Panc1 (cell line): ENCODE measurements around the gene EGR4. TPM values are rescaled to one million over a fixed set of nuclear protein-coding genes. Genes with fewer than 3 reads are reported as not detected.

ENCODE experiments used
- ATAC-seq: fragments of 200-7000 bp; cut with Tn5 transposase; 2 replicates; pipeline ENCODE4 v1.9.1; 2020; ENCODE audit warnings: mild to moderate bottlenecking, moderate library complexity
- BruUV-seq: library from RNA; stranded (reverse); fragments of 400-500 nt; replicated peaks from 2 replicates; lab custom pipeline; 2021; lab: Mats Ljungman, UMichigan
- CTCF ChIA-PET: fragments of 300-600 bp; sonication (Branson Sonifier 250); formaldehyde crosslinking; loops from one replicate; lab custom pipeline; 2022; ENCODE audit warnings: antibody characterized with exemption; lab: Charles Lee
- POLR2A ChIA-PET: fragments of 300-600 bp; sonication (Branson Sonifier 250); formaldehyde crosslinking; loops from one replicate; lab custom pipeline; 2022; ENCODE audit warnings: antibody characterized with exemption; lab: Charles Lee
- DNase-seq: peaks from one replicate; pipeline ENCODE4 v3.0.0-alpha.2; 2010; ENCODE audit warnings: low read depth, low spot score
- H3K27ac ChIP-seq: 2 replicates; pipeline ENCODE4 v1.5.1; 2011; ENCODE audit warnings: mild to moderate bottlenecking, low read length, inconsistent platforms
- H3K27me3 ChIP-seq: fragments of 200-500 bp; sonication (Bioruptor generic); 2 replicates; pipeline ENCODE4 v1.6.0; 2014; ENCODE audit warnings: low read length, inconsistent platforms; ENCODE audit not compliant: control insufficient read depth, insufficient read depth
- H3K36me3 ChIP-seq: fragments of 200-500 bp; sonication (Bioruptor generic); 2 replicates; pipeline ENCODE4 v1.5.1; 2014; ENCODE audit warnings: inconsistent platforms, mild to moderate bottlenecking, low read length, moderate library complexity; ENCODE audit not compliant: control insufficient read depth, insufficient read depth
- H3K4me1 ChIP-seq: 2 replicates; pipeline ENCODE4 v1.5.1; 2011; ENCODE audit warnings: inconsistent platforms, mild to moderate bottlenecking, low read length, moderate library complexity; ENCODE audit not compliant: control insufficient read depth, insufficient read depth
- H3K4me3 ChIP-seq, 2 experiments: 2 replicates each; pipeline ENCODE4 v1.5.1; 2011 to 2012; ENCODE audit warnings: low read depth in 2 of 2, low read length in 2 of 2, mild to moderate bottlenecking in 2 of 2, inconsistent platforms in 1 of 2, moderate library complexity in 1 of 2
- H3K9me3 ChIP-seq: fragments of 200-500 bp; sonication (Bioruptor generic); 2 replicates; pipeline ENCODE4 v1.5.1; 2014; ENCODE audit warnings: low read depth, mild to moderate bottlenecking, inconsistent platforms, low read length, moderate library complexity; ENCODE audit not compliant: control insufficient read depth, insufficient read depth
- CTCF ChIP-seq: fragments of 450-650 bp; IDR thresholded peaks from 2 replicates; pipeline ENCODE4 v1.5.1; 2017; ENCODE audit warnings: mild to moderate bottlenecking
- POLR2AphosphoS5 ChIP-seq: IDR thresholded peaks from 2 replicates; pipeline ENCODE4 v1.6.1; 2012; ENCODE audit warnings: mild to moderate bottlenecking, low read depth, low read length, moderate library complexity
- REST ChIP-seq, 2 experiments: IDR thresholded peaks; 2 replicates each; pipeline ENCODE4 v1.6.1; 2011 to 2012; ENCODE audit warnings: low read depth in 2 of 2, control low read depth in 1 of 2, low read length in 1 of 2, mild to moderate bottlenecking in 1 of 2, moderate library complexity in 1 of 2; ENCODE audit not compliant: insufficient read depth in 1 of 2
- SIN3A ChIP-seq: IDR thresholded peaks from 2 replicates; pipeline ENCODE4 v1.6.1; 2012; ENCODE audit warnings: low read depth, mild to moderate bottlenecking, low read length, moderate library complexity, borderline replicate concordance; ENCODE audit not compliant: insufficient read depth
- TCF7L2 ChIP-seq: IDR thresholded peaks from 2 replicates; pipeline ENCODE4 v1.6.1; 2011; ENCODE audit warnings: mild to moderate bottlenecking, low read depth, low read length, inconsistent platforms
- in situ Hi-C: cut with HindIII; loops from 2 replicates; pipeline ENCODE4 v1.10.0; 2016; ENCODE audit warnings: low sequenced_read_pairs, low pct_unique_long_range_greater_than_20kb
- intact Hi-C: fragments of 100-400 bp; cut with micrococcal nuclease; formaldehyde crosslinking; loops from one replicate; pipeline ENCODE4 v1.10.0; 2022; ENCODE audit not compliant: unreplicated experiment
- total RNA-seq: library from RNA; stranded (reverse); gene quantifications from one replicate; pipeline ENCODE4 v1.2.1, GENCODE V29; 2021; ENCODE audit not compliant: unreplicated experiment

EGR4 gene
- total RNA-seq, 1 experiment from 2014 or later, result 0.08 TPM

- H3K9me3 ChIP-seq, result no peaks in the 10 kb centered on the region
- ChIA-PET CTCF (no interaction called here), POLR2A (no interaction called here)
- intact Hi-C loops (no loop called here), in situ Hi-C loops (no loop called here)
- H3K4me1 ChIP-seq, result peaks cover 10% of the 10 kb centered on the region
- H3K27me3 ChIP-seq, result no peaks in the 10 kb centered on the region
- no peak overlapping the region for H3K4me3 ChIP-seq
- H3K36me3 ChIP-seq, result peaks cover 55% of the 10 kb centered on the region
- DNase-seq (no peak), ATAC-seq (no peak)
- H3K27ac ChIP-seq, result no peak overlapping the region
- BruUV-seq, result no TSS peak
- TF ChIP-seq POLR2AphosphoS5, result no peak
- no peak for TF ChIP-seq CTCF
- no peak for TF ChIP-seq REST (IDR thresholded peaks at IDR 0.05; ENCODE audit: insufficient read depth in 1 of 2, low read depth in 2 of 2, low read length in 1 of 2)
- TF ChIP-seq TCF7L2, result no peak
- no peak for TF ChIP-seq SIN3A
Measured at GRCh38 chr2:73244580-73244979, 48.8 kb downstream of the EGR4 start.

DNA sequence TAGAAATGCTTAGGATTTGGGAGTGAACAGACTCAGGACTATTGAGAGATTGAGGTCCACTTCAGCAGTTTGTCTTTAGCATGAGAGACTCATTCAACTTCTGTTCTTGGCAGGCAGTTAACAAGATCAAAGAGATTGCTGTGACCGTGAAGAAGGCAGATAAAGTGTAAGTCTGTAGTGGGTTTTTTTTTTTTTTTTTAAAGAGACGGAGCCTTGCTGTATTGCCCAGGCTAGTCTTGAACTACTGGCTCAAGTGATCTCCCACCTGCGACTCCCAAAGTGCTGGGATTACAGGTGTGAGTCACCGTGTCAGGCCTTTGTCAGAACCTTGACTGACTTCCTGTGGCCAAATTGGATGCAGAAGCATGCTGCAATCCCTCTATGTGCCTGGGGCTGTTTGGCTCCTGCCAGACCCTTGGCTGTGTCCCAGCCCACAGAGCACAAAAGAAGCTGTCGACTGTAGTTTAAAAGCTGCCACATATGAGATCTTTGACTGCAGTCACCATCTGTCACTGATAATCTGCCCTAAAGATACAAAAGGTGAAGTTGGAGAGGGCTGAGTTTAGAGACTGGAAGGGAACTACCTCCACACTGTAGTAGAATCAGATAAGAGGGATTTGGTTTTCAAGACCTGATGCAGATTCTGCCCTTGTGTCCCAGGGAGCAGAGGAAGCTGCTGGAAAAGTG is 49.3 kb downstream of the EGR4 start:
- POLR2A ChIA-PET, result no interaction called here
- peaks cover 50% of the 10 kb centered on the region for H3K36me3 ChIP-seq
- no peak overlapping the region for H3K27ac ChIP-seq
- CTCF ChIA-PET, result no interaction called here
- in situ Hi-C loops, result no loop called here
- H3K4me3 ChIP-seq, result no peak overlapping the region
- no peaks in the 10 kb centered on the region for H3K9me3 ChIP-seq
- DNase-seq (no peak), ATAC-seq (peak; percentile 61)
- BruUV-seq, result TSS peak; percentile 2
- no peaks in the 10 kb centered on the region for H3K27me3 ChIP-seq
- intact Hi-C loops, result no loop called here
- TF ChIP-seq TCF7L2, result no peak
- no peak for TF ChIP-seq SIN3A
- no peak for TF ChIP-seq REST (IDR thresholded peaks at IDR 0.05; ENCODE audit: insufficient read depth in 1 of 2, low read depth in 2 of 2, low read length in 1 of 2)
- no peak for TF ChIP-seq CTCF
- TF ChIP-seq POLR2AphosphoS5, result no peak
- peaks cover 10% of the 10 kb centered on the region for H3K4me1 ChIP-seq
